Astrocyte of the hippocampus (primary cell): ENCODE data around the gene AP2B1.
A peak's percentile ranks its signal among the peaks of the same experiment; 100 is the strongest.
"Not testable (repeated sequence)": the region's sequence is repeated elsewhere in the genome, so short reads cannot be mapped to it uniquely, and the experiment has no call there.

ENCODE experiments used
- DNase-seq: peaks from one replicate; pipeline ENCODE4 v3.0.0; 2011; ENCODE audit warnings: low read depth, low spot score

AP2B1 gene

DNA sequence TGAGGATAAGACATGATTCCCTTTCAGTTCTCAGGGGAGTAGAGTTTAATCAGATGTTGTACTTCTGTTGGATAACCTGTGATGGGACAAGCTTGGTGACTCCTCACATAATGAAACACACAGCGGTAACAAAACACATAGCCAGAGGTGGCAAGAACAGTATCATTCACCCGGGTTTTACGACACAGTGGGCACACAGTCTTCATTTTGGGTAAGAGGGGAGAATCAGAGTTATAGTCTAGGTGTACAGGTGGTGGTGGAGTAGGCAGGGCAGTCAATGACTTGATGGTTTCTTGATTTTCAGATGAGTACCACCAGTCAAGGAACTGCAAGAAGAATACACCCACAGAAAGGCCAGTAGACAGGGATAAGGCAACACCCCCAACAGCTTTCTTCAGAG, 11.4 kb upstream of the AP2B1 start:
- no peak for DNase-seq

DNA sequence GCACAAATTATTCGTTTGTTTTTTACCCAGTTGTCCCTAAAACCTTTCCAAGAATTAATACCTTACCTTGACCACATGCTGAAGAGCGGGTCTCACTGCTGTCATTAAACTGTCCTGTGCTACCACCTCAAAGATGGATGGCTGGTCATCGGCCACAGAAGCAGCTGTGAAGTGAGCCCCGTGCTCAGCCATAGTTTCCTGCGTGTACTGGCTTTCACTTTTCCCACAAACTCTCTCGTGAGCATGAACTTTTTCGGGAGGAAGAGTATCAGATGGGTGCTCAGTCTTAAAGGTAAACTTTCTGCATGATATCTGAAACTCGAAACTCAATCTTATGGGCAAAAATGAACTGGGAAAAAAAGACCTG, 9.3 kb upstream of the AP2B1 start:
- DNase-seq = peak; percentile 28

DNA sequence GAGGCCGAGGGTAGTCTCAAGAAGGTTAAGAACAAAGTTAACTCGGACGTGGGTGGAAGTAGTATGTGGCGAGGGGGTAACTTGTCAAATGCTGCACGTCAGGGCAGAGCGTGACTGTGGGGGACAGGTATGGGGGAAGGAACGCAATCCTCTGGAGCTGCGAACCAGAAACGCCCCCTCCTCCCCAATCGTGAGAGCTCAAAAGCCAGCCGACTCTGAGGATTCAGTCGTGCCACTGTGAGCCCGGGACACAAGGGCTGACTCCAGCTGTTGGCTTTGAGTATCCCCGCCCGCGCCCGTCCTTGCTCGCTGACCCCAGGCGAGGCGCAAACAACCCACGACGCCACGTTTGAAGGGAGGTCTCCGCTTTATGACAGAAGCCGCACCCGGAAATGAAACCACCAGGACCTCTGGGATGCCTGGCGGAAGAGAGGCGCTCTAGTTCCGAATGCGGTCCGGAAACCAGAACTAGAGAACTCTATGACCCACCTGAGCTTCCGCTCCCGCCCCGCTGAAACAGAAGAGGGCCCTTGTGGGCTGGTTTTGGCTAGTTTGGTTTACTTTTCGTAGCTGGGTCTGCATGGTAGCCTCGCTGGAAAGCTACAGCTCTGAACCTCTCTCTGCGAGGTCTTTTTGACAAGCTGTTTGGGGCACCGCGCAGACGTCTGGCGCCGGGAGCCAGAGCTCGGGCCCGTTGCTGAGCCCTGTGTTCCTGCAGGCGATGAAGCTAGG, 8.8 kb upstream of the AP2B1 start, which contains the start of gene PEX12:
Gene PEX12 (minus strand): TSS at position 375 of the 732 bp plus-strand sequence. CDS start 550 bp downstream, outside the sequence.
- DNase-seq = peak; percentile 90

DNA sequence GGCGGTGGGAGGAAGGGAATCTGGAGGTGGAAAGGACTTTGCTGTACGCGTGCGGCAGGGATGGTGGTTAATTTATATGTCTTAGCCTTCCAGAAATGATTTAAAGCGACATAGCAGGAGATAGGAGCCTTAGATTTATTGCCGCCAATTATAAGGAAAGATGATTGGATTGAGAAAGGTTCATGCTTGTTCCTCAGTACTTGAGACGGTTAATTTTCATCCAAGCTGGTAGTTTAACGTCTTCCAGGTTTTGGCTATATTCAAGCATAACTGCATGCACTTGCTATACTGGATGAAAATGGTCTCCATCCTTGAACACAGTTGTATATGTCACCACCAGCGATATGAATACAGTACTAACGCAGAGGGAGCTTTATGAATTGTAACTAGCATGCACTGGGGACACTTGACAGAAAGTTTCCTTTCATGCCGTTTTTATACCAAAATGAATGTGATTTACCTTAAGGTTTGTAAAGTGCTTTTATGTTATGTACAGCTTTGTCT, 8.1 kb upstream of the AP2B1 start:
- no peak for DNase-seq

DNA sequence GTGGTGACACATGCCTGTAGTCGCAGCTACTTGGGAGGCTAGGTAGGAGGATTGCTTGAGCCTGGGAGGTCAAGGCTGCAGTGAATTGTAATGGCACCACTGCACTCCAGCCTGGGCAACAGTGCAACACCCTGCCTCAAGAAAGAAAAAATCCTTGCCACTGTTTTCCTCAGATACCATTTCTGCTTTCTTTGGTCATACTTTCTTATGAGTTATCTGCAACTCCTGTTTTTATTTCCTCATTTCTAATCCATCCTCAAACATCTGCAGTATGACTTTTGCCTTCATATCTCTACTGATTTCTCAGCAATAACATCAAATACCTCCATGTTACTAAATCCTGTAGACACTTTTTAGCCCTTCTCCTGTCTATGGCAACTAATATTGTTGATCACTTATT, 3.1 kb upstream of the AP2B1 start:
- DNase-seq = no peak

DNA sequence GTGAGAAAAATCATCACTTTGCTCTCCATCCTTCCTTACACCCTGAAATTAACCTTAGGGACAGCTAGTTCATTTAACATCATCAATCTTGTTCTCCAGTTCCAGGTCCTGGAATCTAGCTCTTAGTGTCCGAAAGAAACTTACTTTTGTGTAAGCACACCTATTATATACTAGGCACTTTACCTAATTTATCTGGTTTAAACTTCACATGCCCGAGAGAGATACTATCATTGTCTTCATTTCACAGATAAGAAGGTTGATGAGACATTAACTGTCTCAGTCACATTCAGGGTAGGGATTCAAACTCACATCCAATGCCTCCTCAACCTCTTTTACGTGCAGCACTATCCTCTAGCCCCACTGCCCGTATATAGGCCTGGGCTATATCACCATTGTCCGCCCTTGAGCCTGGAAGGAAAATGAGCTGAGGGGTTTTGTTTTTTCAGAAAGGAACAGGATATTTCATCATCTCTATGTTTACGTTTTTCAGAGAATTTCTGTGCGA, 501 bp upstream of the AP2B1 start:
- DNase-seq = no peak

DNA sequence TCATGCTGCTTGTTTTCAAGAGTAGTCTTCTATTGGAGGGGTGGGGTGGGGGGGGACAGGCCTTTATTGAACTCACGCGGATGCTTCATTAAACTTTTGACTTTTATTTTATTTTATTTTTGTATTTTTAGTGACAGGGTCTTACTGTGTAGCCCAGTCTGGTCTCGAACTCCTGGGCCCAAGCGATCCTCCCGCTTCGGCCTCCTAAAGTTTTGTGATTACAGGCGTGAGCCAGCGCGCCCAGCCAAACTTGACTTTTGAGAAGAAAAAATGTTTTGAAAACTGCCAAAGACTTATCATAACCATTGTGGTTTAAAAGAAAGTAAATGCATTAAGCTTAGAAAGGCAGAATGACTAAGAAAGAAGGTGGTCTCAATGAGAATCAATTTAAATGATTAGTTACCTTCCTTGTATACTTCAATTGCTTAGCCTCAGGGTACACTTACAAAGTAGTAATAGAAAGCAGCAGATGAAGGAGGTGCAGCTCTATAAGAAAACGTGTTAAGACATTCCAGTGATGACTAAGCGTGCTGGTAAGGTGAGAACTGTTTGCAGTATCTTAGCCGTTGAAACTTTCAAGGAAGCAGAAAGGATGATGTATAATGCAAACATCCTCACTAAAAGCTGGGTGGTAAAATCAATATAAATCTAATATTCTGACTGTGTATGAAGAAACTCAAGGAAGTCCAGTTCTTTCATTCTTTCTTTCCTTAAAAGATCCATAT, 1.2 kb downstream of the AP2B1 start:
- peak; percentile 71 for DNase-seq

DNA sequence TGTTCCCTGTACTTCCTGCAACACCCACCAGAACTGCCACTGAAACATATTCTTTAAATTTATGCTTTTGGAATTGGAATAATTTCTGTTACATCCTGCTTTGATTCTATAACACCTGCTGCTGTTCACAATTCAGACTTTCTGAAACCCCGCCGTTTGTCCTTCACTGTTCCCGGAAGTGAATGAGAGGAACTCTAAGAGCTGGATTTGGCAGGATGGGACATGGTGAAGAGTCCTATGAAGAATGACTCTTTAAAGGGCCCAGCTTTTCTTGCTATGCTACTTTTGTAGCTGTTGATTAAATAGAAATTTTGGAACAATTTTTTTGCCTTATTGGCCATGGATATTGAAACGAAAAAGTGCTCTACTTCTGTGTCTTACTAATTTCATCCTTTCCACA, 8.9 kb downstream of the AP2B1 start:
- no peak for DNase-seq

DNA sequence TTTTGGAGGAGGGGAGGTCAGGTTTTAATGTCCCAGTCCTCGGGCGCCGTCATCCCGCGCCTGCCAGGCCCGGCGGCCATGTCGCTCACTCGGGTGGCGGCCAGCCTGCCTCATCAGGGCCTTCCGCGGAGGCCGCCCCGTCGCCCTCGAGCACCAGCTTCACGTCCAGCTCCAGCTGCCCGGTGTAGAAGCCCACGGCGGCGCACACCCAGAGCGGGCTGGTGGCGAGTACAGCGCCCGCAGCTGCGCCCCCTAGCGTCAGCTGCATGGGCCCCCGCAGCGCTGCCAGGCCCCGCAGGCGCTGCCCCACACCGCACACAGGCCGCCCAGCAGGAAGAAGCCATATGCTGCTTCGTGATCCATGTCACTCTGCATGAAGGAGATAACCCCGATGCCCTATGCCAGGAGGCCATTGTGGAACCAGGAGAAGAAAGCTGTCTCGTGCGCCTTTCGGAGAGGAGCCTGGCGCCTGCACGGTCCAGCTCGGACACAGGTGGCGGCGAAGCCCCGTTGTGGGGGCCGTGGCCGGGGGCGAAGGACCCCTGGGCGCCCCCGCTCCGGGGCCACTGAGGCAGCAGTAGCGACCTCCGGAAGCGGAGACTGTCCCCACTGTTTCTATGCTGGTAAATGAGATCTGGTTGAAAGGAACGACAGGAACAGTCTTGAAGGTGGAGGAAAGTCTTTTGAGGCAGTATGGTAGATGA, 9.6 kb downstream of the AP2B1 start:
- DNase-seq = no peak

DNA sequence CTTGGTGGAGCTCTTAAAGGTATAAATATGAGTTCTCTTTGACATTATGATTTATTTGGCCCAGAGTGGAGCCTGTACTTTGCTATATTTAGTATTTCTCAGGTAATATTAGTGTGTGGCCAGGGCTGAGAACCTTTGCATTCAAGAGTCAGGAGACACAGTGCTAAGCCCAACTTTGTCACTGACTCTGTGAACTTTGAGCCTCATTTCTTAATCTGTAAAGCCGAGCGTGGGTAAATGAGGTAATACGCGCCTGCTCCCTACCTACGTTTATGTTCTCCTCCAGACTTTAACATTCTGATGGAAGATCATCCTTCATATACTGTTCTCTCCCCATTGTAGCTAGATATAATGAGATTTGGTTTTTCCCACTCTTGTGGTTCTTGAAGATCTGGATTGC, 10.5 kb downstream of the AP2B1 start:
- DNase-seq = no peak

DNA sequence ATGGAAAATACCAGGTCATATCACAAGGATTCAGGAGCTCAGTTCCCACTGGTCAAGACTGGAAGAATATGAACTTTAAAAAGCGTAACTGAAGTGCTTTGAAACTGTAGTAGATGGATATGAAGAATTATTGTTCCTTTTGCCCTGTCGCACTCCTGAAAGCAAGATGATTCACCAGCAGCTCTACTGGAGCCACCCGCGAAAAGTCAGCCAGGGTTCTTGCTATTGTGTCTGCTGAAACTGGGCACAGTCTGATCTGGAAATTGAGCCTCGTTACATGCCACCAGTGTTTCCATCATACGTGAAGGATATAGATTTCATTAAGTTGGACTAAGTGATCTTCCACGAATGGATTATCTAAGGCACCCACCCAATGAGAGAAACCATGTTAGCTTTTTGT, 16.6 kb downstream of the AP2B1 start:
- peak; percentile 47 for DNase-seq

DNA sequence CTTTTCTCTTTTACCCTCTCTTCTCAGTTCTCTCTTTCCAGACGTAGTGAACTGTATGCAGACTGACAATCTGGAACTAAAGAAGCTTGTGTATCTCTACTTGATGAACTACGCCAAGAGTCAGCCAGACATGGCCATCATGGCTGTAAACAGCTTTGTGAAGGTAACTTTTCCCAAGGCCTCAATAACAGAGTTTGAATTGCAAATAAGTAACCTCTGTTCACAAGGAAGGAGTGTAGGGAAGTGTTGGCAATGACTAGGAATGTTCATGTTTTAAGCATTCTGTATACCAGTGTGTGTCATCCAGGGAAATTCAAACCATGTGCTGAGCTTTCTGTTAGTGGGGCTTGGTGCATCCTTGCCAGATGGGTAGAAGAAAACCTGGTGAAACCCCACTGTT, 18.6 kb downstream of the AP2B1 start:
- DNase-seq = peak; percentile 60

DNA sequence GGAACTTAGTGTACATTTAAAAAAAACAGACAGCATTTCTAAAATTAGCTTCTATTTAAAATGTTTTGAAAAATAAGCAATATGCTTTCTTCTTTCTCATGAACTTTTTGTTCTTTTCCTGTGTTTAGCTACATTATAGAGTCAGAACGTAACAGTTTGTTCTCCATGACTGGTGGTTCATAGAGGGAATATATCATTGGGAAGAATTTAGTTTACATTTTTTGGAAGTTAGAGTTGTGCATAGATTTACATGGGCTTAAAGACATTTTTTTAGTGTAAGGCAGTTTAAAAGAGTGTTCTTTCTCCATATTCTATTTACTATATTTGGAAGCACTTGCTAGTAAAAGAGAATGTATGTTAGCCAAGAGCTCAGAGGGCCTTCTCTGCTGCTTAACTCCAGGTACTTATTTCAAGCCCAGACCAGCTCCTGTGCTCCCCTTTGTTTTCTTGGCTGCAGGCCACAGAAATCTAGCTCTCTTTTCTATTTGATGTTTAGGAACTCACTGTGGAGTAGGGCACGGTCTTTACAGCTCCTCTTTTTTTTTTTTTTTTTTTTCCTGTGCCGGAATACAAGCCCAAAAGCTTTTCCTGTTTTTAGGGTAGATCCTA, 20.2 kb downstream of the AP2B1 start:
- no peak for DNase-seq

DNA sequence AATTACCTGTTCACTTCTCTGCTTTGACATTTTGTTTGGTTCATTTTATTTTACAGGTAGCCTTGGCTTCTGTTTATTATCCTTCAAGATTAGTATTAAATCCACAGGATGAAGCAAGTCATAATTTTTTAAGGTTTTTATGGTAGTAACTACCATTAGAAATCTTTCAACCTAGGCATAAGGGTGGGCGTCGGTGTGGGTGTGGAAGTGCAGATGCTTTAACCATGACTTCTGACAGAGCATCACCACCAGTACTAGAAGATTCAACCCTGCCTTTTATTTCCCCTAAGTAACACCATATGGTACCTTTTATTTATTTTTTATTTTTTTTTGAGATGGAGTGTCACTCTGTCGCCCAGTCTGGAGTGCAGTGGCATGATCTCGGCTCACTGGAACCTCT, 22.7 kb downstream of the AP2B1 start:
- DNase-seq = no peak

DNA sequence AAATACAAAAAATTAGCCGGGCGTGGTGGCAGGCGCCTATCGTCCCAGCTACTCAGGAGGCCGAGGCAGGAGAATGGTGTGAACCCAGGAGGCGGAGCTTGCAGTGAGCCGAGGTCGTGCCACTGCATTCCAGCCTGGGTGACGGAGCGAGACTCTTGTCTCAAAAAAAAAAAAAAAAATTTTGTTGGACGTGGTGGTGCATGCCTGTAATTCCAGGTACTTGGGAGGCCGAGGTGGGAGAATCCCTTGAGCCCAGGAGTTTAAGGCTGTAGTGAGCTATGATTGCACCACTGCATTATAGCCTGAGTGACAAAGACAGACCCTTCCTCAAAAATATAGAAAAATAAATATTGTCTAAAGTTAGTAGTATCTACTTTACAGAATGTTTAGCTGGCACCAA, 23.6 kb downstream of the AP2B1 start:
- not testable (repeated sequence) for DNase-seq

DNA sequence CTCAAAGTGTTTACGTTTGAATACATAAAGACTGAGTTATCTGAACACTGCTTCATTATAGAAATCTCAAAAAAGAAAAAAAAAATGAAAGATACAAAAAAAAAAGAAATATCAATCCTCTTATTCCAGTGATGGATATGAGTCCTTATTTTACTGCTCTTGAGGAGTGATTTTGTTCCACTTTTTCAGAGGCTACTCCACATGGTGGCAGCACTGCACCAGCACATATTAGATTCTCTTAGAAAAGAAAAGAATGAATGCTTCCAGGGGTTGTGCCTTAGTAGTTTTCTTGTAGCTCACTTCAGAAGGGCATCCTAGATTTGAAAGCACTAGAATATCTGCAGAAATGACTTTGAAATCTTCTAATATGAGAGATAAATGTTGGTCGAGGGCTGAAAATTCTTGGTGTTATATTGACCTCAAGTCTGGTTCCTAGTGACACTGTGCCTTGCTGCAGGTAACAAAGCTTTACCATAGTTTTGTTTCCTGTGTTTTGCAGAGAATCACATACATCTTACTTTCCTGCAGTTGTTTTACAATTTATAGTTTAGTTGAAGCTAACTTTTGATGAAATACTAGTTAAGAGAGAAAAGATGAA, 25.9 kb downstream of the AP2B1 start:
- DNase-seq = peak; percentile 70

DNA sequence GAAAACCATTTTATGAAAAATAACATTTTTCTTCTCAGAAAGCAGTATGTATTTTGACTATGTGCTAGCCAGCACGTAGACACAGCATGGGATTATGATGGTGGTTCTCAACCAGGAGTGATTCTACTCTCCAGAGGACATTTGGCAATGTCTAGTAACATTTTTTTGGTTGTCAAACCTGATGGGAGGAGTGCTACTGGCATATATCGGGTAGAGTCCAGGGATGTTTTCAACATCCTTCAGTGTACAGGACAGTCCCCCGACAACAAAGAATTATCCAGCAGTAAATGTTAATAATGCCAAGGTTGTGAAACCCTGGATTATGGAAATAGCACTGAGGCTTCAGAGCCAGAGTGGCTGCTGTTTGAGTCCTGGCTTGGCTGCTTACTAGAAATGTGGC, 27.7 kb downstream of the AP2B1 start:
- DNase-seq = no peak

DNA sequence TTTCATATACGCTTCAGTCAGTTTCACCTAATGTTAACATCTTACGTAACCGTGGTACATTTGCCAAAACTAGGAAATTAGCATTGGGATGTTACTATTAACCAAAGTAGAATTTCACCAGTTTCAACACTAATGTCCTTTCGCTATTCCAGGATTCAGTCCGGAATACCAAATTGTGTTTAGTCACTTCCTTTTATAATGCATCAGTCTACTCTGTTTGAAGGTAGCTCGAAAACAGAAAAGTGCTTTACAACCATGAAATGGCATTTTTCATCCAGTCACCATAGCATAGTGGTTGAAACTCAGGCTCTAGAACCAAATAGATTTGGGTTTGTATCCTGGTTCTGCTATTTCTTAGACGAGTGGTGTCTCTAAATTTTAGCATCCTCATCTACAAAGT, 29.4 kb downstream of the AP2B1 start:
- DNase-seq = no peak

DNA sequence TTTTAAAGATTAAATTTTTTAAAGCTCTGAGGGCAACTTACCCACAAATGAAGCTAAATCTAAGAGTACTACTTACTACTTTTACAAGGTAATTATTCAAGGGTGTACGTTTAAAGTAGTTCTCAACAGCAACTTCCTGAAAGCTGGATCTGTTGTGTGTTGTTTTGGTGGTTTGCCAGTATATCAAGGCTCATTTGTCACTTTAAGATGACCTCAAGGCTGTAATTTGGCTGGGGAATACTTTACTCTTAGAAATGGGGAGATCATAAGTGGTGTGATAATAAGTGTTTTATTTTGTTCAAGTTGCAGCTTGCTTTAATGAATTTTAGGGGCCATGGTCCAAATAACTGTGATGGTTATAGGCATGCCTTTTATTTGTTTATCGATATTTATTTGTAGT, 30.4 kb downstream of the AP2B1 start:
- no peak for DNase-seq

DNA sequence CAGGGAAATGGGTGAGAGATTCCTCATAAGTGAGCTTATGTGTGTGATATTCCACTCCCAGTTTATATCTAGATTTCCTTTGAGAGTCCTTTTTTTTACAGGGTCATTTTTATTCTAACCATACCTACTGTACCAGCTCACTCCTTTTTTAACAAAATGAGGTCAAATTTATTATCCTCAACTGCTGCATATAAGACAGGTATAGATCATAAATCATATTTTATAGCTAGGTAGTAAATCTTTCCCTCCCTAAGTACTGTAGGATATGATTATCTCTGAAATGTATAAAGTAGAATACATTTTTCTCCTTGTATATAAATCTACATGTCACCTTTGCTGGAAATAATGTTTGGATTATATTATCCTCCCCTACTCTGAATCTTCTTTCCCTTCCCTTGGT, 31.5 kb downstream of the AP2B1 start:
- no peak for DNase-seq

DNA sequence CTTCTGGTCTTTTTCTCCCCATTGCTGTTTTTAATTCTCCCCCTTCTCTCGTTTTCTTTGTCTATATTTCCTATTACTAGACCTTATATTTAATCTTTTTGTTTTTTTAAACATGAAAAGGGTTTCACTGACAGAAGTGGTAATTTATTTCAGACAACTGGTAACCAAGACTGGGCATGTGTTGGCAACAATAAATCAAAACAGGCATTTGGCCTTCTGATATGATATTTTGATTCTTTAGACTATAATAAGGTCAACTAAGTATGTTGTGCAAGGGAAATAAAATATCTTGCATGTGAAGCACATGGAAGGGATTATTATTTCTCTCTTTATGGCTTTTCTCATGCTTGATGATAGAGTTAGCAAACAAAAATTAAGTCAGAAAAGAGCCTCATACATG, 34.6 kb downstream of the AP2B1 start:
- DNase-seq = no peak

DNA sequence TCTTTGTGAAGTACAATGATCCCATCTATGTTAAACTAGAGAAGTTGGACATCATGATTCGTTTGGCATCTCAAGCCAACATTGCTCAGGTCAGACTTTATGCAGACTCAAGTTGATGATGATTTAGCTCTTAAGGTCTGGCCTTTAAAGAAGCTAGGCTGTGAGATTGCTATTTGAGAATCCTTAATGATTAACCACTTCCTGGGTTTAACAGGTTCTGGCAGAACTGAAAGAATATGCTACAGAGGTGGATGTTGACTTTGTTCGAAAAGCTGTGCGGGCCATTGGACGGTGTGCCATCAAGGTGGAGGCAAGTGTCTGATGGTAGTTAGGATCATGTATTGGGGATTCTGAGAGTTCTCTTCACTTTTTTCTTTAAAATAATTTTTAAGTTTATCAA, 40.3 kb downstream of the AP2B1 start:
- no peak for DNase-seq
